CD14-positive monocyte (primary cell): ENCODE data around the gene RPRD1A. TPM values are rescaled to one million over a fixed set of nuclear protein-coding genes. Genes with fewer than 3 reads are reported as not detected.
"Not testable (repeated sequence)": the region's sequence is repeated elsewhere in the genome, so short reads cannot be mapped to it uniquely, and the experiment has no call there.

Source experiments
- DNase-seq, 3 donors: peaks; one replicate each; pipeline ENCODE4 v3.0.0-alpha.2; 2011 to 2022
- H2AFZ ChIP-seq: 2 replicates; pipeline ENCODE4 v1.6.0; 2012; ENCODE audit warnings: mild to moderate bottlenecking, low read depth, low read length, inconsistent platforms; ENCODE audit not compliant: insufficient read depth, poor library complexity, severe bottlenecking
- H3K27ac ChIP-seq, 2 donors: 1 replicate in 1 of 2; 2 replicates in 1 of 2; pipeline ENCODE4 v1.5.1; 2012 to 2013; ENCODE audit warnings: low read length in 2 of 2, control low read depth in 1 of 2, inconsistent platforms in 1 of 2, low read depth in 1 of 2, mild to moderate bottlenecking in 1 of 2
- H3K27me3 ChIP-seq, 2 donors: one replicate each; pipeline versions ENCODE4 v1.6.0 to v1.6.1; 2011 to 2013; ENCODE audit warnings: low read length in 2 of 2; ENCODE audit not compliant: control insufficient read depth in 2 of 2, insufficient read depth in 2 of 2
- H3K36me3 ChIP-seq, 2 donors: replicated peaks in 1 of 2; 1 replicate in 1 of 2; 2 replicates in 1 of 2; pipeline versions ENCODE4 v1.5.1 to v1.6.1; 2012 to 2013; ENCODE audit warnings: low read length in 2 of 2, control low read depth in 1 of 2, inconsistent platforms in 1 of 2, mild to moderate bottlenecking in 1 of 2; ENCODE audit not compliant: insufficient read depth in 2 of 2, control insufficient read depth in 1 of 2
- H3K4me1 ChIP-seq, 2 donors: 1 replicate in 1 of 2; 2 replicates in 1 of 2; pipeline versions ENCODE4 v1.5.1 to v1.6.1; 2012 to 2013; ENCODE audit warnings: low read length in 2 of 2, control low read depth in 1 of 2, inconsistent platforms in 1 of 2, mild to moderate bottlenecking in 1 of 2, moderate library complexity in 1 of 2; ENCODE audit not compliant: insufficient read depth in 2 of 2, control insufficient read depth in 1 of 2
- H3K4me2 ChIP-seq: replicated peaks from 2 replicates; pipeline ENCODE3; 2012; ENCODE audit warnings: low read length, moderate library complexity, mild to moderate bottlenecking; ENCODE audit not compliant: poor library complexity, severe bottlenecking; ENCODE audit errors: extremely low read depth
- H3K4me3 ChIP-seq, 3 experiments: fragments of 200-600 bp in 1 of 3; sonication (generic) in 1 of 3; replicated peaks in 1 of 3; 1 replicate in 2 of 3; 2 replicates in 1 of 3; pipeline ENCODE4 v1.5.1; 2011 to 2013; ENCODE audit warnings: low read length in 3 of 3, mild to moderate bottlenecking in 3 of 3, control low read depth in 2 of 3, low read depth in 2 of 3, inconsistent platforms in 1 of 3, moderate library complexity in 1 of 3
- H3K79me2 ChIP-seq: 2 replicates; pipeline ENCODE4 v1.6.0; 2012; ENCODE audit warnings: mild to moderate bottlenecking, control low read depth, inconsistent platforms, low read length, moderate library complexity; ENCODE audit not compliant: insufficient read depth
- H3K9ac ChIP-seq: 2 replicates; pipeline ENCODE4 v1.6.0; 2017; ENCODE audit warnings: low read length, mild to moderate bottlenecking; ENCODE audit not compliant: insufficient read depth, poor library complexity, severe bottlenecking
- H3K9me3 ChIP-seq, 2 donors: replicated peaks in 1 of 2; 1 replicate in 1 of 2; 2 replicates in 1 of 2; pipeline versions ENCODE4 v1.5.1 to v1.6.1; 2012 to 2013; ENCODE audit warnings: low read length in 2 of 2, control low read depth in 1 of 2; ENCODE audit not compliant: control insufficient read depth in 1 of 2, insufficient read depth in 1 of 2
- H4K20me1 ChIP-seq: 2 replicates; pipeline ENCODE4 v1.6.0; 2012; ENCODE audit warnings: mild to moderate bottlenecking, low read length, control low read depth, moderate library complexity; ENCODE audit not compliant: insufficient read depth
- H3K27ac Mint-ChIP-seq, 7 donors: one replicate each; pipeline ENCODE4 v1.8.0; 2020; ENCODE audit warnings: mild to moderate bottlenecking in 7 of 7, mixed read lengths in 7 of 7, moderate library complexity in 6 of 7, inconsistent platforms in 2 of 7
- H3K27me3 Mint-ChIP-seq, 3 donors: one replicate each; pipeline ENCODE4 v1.8.0; 2021 to 2022; ENCODE audit warnings: low read depth in 3 of 3, mild to moderate bottlenecking in 3 of 3, mixed read lengths in 3 of 3, moderate library complexity in 3 of 3, inconsistent platforms in 1 of 3
- H3K36me3 Mint-ChIP-seq, 2 donors: one replicate each; pipeline ENCODE4 v1.8.0; 2020; ENCODE audit warnings: mixed read lengths in 2 of 2, inconsistent platforms in 1 of 2, mild to moderate bottlenecking in 1 of 2
- H3K4me1 Mint-ChIP-seq: one replicate; pipeline ENCODE4 v1.8.0; 2020; ENCODE audit warnings: mild to moderate bottlenecking, mixed read lengths
- H3K4me3 Mint-ChIP-seq, 2 donors: one replicate each; pipeline ENCODE4 v1.8.0; 2020; ENCODE audit warnings: mild to moderate bottlenecking in 2 of 2, mixed read lengths in 2 of 2, moderate library complexity in 1 of 2
- H3K9me3 Mint-ChIP-seq, 7 donors: one replicate each; pipeline ENCODE4 v1.8.0; 2020 to 2022; ENCODE audit warnings: mixed read lengths in 7 of 7, mild to moderate bottlenecking in 6 of 7, moderate library complexity in 6 of 7, inconsistent platforms in 2 of 7
- CTCF ChIP-seq: fragments of 200-600 bp; IDR thresholded peaks from one replicate; pipeline ENCODE4 v1.8.0; 2022; ENCODE audit warnings: antibody characterized with exemption, mild to moderate bottlenecking
- WGBS: methylation state at CpG from one replicate; pipeline ENCODE4 v1.1.5; 2013; ENCODE audit warnings: missing lambda C conversion rate; ENCODE audit not compliant: insufficient coverage; 5-methylcytosine and 5-hydroxymethylcytosine counted together
- intact Hi-C, 2 donors: fragments of 100-400 bp; cut with micrococcal nuclease; formaldehyde crosslinking; loops; one replicate each; pipeline versions ENCODE4 v1.15.0 to v1.15.1; 2023
- polyA plus RNA-seq, 3 donors: library from polyadenylated mRNA; depleted of rRNA in 1 of 3; unstranded in 2 of 3; stranded (reverse) in 1 of 3; fragments of 300-500 nt in 2 of 3; fragments of >200 nt in 1 of 3; fragmentation: Illumina TruSeq in 2 of 3; gene quantifications; 1 replicate in 2 of 3; 2 replicates in 1 of 3; pipeline ENCODE4 v1.2.3, GENCODE V29; 2012 to 2021

The RPRD1A gene
- polyA plus RNA-seq, 3 donors: 10.0 to 30.3 (median 10.9) TPM

- Histone ChIP-seq H3K27me3 (no peaks in the 10 kb centered on the region), H3K27ac (peak overlapping the region; percentile 96 to 98), H4K20me1 (peaks cover 7% of the 10 kb centered on the region), H2AFZ (peak overlapping the region; percentile 75), H3K9me3 (no peaks in the 10 kb centered on the region), H3K4me1 (peaks cover 9 to 21% of the 10 kb centered on the region in 2 donors), H3K4me2 (peak overlapping the region; percentile 79), H3K4me3 (peak overlapping the region; percentile 84 to 86 (median 86)), H3K79me2 (peaks cover 56% of the 10 kb centered on the region), H3K9ac (peak overlapping the region; percentile 96), H3K36me3 (peaks cover 0 to 8% of the 10 kb centered on the region in 2 donors)
- no peak for TF ChIP-seq CTCF
- peaks cover 27% of the 10 kb centered on the region for H3K4me1 Mint-ChIP-seq
- peak overlapping the region; percentile 93 to 98 (median 97) for H3K27ac Mint-ChIP-seq
- peaks cover 0 to 5% (median 0%) of the 10 kb centered on the region in 7 donors for H3K9me3 Mint-ChIP-seq
- H3K4me3 Mint-ChIP-seq: peak overlapping the region; percentile 88 to 95
- intact Hi-C loops: loop anchor here (1.0 to 10.0 kb wide), 6 partner anchors 58 to 722 kb away; partner anchors contain the start of genes ELP2 (in 2 of the 2), RMP24 (in 2 of the 2), SLC39A6 (in 2 of the 2) and ZNF24 (in 1 of the 2)
- DNase-seq: peak; percentile 18 to 51 (median 46)
- 7% methylated on average over 3 of the region's 5 CpGs for WGBS
- peaks cover 5% of the 10 kb centered on the region in 3 donors for H3K27me3 Mint-ChIP-seq
- H3K36me3 Mint-ChIP-seq: peaks cover 7 to 15% of the 10 kb centered on the region in 2 donors
These were observed 689 bp downstream of the RPRD1A start for GRCh38 chr18:36066686-36067054.

- no peak overlapping the region for H2AFZ ChIP-seq
- peaks cover 63% of the 10 kb centered on the region for H3K79me2 ChIP-seq
- H3K4me2 ChIP-seq: peak overlapping the region; percentile 79
- peaks cover 9% of the 10 kb centered on the region for H4K20me1 ChIP-seq
- peaks cover 27% of the 10 kb centered on the region for H3K4me1 Mint-ChIP-seq
- H3K27ac Mint-ChIP-seq: peak overlapping the region in 6 of 7 donors; percentile 6 to 98 (median 46)
- peak overlapping the region in 1 of 2 donors; percentile 98 for H3K27ac ChIP-seq
- no peak for TF ChIP-seq CTCF
- WGBS: 67% methylated on average over 3 of the region's 5 CpGs
- H3K4me3 Mint-ChIP-seq: peak overlapping the region; percentile 88 to 95
- peaks cover 7 to 15% of the 10 kb centered on the region in 2 donors for H3K36me3 Mint-ChIP-seq
- peaks cover 0 to 8% of the 10 kb centered on the region in 2 donors for H3K36me3 ChIP-seq
- DNase-seq: no peak
- peaks cover 9 to 21% of the 10 kb centered on the region in 2 donors for H3K4me1 ChIP-seq
- peak overlapping the region; percentile 84 to 86 (median 86) for H3K4me3 ChIP-seq
- H3K27me3 ChIP-seq: no peaks in the 10 kb centered on the region
- H3K9me3 Mint-ChIP-seq: peaks cover 0 to 5% (median 0%) of the 10 kb centered on the region in 7 donors
- no peaks in the 10 kb centered on the region for H3K9me3 ChIP-seq
- peaks cover 4 to 5% (median 5%) of the 10 kb centered on the region in 3 donors for H3K27me3 Mint-ChIP-seq
- peak overlapping the region; percentile 96 for H3K9ac ChIP-seq
- intact Hi-C loops: loop anchor here (5.0 to 10.0 kb wide), 5 partner anchors 59 to 721 kb away; partner anchors contain the start of genes RMP24 (in 2 of the 2), ELP2 (in 1 of the 2), SLC39A6 (in 1 of the 2) and ZNF24 (in 1 of the 2)
These were observed 1.4 kb downstream of the RPRD1A start for GRCh38 chr18:36066001-36066400.

GRCh38 chr18:36064809-36065079, 2.6 kb downstream of the RPRD1A start:
- peaks cover 35% of the 10 kb centered on the region for H3K4me1 Mint-ChIP-seq
- H3K27me3 Mint-ChIP-seq, H3K4me2 ChIP-seq, H3K9me3 ChIP-seq, H3K36me3 ChIP-seq, H3K4me3 Mint-ChIP-seq, H3K9ac ChIP-seq, H3K27me3 ChIP-seq, H3K4me3 ChIP-seq, H3K9me3 Mint-ChIP-seq, DNase-seq, H2AFZ ChIP-seq: not testable (repeated sequence)
- peaks cover 7 to 15% of the 10 kb centered on the region in 2 donors for H3K36me3 Mint-ChIP-seq
- H3K27ac ChIP-seq: peak overlapping the region in 1 of 2 donors; percentile 34
- peaks cover 16% of the 10 kb centered on the region for H4K20me1 ChIP-seq
- peaks cover 75% of the 10 kb centered on the region for H3K79me2 ChIP-seq
- peak overlapping the region in 5 of 7 donors; percentile 3 to 54 (median 18) for H3K27ac Mint-ChIP-seq
- 97% methylated on average over 9 of the region's 9 CpGs for WGBS
- H3K4me1 ChIP-seq: peaks cover 9 to 21% of the 10 kb centered on the region in 2 donors
- intact Hi-C loops: loop anchor here (5.0 to 10.0 kb wide), 5 partner anchors 60 to 720 kb away; partner anchors contain the start of genes RMP24 (in 2 of the 2), ELP2 (in 1 of the 2), SLC39A6 (in 1 of the 2) and ZNF24 (in 1 of the 2)
